Gastroesophageal sphincter (tissue), 4 donors: ENCODE data around the gene ETV6. TPM values are rescaled to one million over a fixed set of nuclear protein-coding genes. Genes with fewer than 3 reads are reported as not detected.

Experiments
- ATAC-seq: fragments of 150-250 bp; one replicate; pipeline ENCODE4 v1.9.1; 2016; ENCODE audit warnings: mild to moderate bottlenecking, moderate library complexity
- H3K27ac ChIP-seq, 4 donors: fragments of 200-600 bp; sonication (generic) in 3 of 4; 1 replicate in 3 of 4; 2 replicates in 1 of 4; pipeline ENCODE4 v1.5.1; 2016 to 2019
- H3K27me3 ChIP-seq: fragments of 200-600 bp; sonication (generic); one replicate; pipeline ENCODE4 v1.5.1; 2019
- H3K36me3 ChIP-seq, 2 donors: fragments of 200-600 bp; sonication (generic); one replicate each; pipeline ENCODE4 v1.5.1; 2019; ENCODE audit warnings: control low read depth in 1 of 2
- H3K4me1 ChIP-seq, 3 donors: fragments of 200-600 bp; sonication (generic); 1 replicate in 2 of 3; 2 replicates in 1 of 3; pipeline ENCODE4 v1.5.1; 2016 to 2019; ENCODE audit warnings: control low read depth in 2 of 3
- H3K4me3 ChIP-seq, 2 donors: fragments of 200-600 bp; sonication (generic); one replicate each; pipeline ENCODE4 v1.5.1; 2019; ENCODE audit warnings: mild to moderate bottlenecking in 1 of 2, moderate library complexity in 1 of 2
- H3K9me3 ChIP-seq, 3 donors: fragments of 200-600 bp; sonication (generic); one replicate each; pipeline ENCODE4 v1.5.1; 2017 to 2019; ENCODE audit warnings: control low read depth in 2 of 3
- EP300 ChIP-seq: sonication (generic); formaldehyde crosslinking; IDR thresholded peaks from one replicate; pipeline ENCODE4 v1.6.1; 2017; ENCODE audit warnings: antibody characterized with exemption, mild to moderate bottlenecking
- POLR2A ChIP-seq, 2 donors: fragments of 450-650 bp; IDR thresholded peaks; one replicate each; pipeline ENCODE4 v1.6.1; 2017; ENCODE audit warnings: antibody characterized with exemption in 2 of 2, mild to moderate bottlenecking in 2 of 2, moderate library complexity in 1 of 2
- POLR2AphosphoS5 ChIP-seq: sonication (generic); formaldehyde crosslinking; IDR thresholded peaks from one replicate; pipeline ENCODE4 v1.6.1; 2017; ENCODE audit warnings: antibody characterized with exemption
- WGBS, 2 donors: methylation state at CpG; one replicate each; pipeline ENCODE4 v1.1.5; 2018; ENCODE audit warnings: low coverage in 1 of 2; 5-methylcytosine and 5-hydroxymethylcytosine counted together
- total RNA-seq, 4 donors: library from RNA; depleted of rRNA; stranded (reverse); fragments of >200 nt; gene quantifications; one replicate each; pipeline ENCODE4 v1.1.0, GENCODE V29; 2016
- TF ChIP-seq, protein P1 (sequence below), 4 experiments: fragments of 200-600 bp in 2 of 4; fragments of 450-650 bp in 2 of 4; sonication (generic) in 1 of 4; IDR thresholded peaks; one replicate each; pipeline ENCODE4 v1.5.1; 2017 to 2019; ENCODE audit warnings: antibody characterized with exemption in 4 of 4, mild to moderate bottlenecking in 2 of 4, moderate library complexity in 2 of 4

Gene ETV6
- total RNA-seq, 4 donors from 2014 or later: 18.7 to 30.1 (median 21.1) TPM

DNA sequence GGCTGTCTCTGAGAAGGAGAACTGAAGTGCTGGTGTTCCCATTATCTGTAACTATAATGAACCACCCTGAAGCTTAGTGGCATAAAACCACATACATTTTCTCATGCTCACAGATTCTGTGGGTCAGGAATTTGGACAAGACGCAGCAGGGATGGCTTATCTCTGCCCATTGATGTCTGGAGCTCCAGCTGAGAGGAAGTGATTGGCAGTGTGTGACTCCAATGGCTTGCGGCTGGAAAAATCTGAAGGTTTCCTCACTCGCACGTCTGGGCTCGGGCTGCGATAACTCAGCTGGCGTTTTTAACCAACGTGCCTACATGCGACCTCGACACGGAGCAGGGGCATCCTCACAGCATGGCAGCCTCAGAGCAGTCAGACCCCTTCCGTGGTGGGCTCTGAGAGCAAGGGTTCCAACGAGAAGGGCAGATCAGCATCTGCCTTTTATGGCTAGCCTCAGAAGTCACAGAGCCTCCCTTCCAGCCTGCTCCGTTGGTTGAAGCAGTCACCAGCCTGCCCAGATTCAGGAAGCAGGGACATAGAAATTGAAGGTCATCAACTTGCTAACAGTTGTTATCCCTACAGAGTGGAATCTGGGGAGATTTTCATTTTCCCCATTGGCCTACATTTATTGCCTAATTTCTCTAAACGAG is 277.9 kb downstream of the ETV6 start:
- no peak for ATAC-seq
- no peak overlapping the region for H3K4me3 ChIP-seq
- H3K9me3 ChIP-seq: no peaks in the 10 kb centered on the region
- no peak overlapping the region for H3K27ac ChIP-seq
- no peaks in the 10 kb centered on the region for H3K4me1 ChIP-seq
- 54 to 72% methylated on average over 3 to 4 of the region's 15 CpGs for WGBS, 2 donors
- H3K36me3 ChIP-seq: no peaks in the 10 kb centered on the region
- H3K27me3 ChIP-seq: no peaks in the 10 kb centered on the region
- TF ChIP-seq, protein P1, sequence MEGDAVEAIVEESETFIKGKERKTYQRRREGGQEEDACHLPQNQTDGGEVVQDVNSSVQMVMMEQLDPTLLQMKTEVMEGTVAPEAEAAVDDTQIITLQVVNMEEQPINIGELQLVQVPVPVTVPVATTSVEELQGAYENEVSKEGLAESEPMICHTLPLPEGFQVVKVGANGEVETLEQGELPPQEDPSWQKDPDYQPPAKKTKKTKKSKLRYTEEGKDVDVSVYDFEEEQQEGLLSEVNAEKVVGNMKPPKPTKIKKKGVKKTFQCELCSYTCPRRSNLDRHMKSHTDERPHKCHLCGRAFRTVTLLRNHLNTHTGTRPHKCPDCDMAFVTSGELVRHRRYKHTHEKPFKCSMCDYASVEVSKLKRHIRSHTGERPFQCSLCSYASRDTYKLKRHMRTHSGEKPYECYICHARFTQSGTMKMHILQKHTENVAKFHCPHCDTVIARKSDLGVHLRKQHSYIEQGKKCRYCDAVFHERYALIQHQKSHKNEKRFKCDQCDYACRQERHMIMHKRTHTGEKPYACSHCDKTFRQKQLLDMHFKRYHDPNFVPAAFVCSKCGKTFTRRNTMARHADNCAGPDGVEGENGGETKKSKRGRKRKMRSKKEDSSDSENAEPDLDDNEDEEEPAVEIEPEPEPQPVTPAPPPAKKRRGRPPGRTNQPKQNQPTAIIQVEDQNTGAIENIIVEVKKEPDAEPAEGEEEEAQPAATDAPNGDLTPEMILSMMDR (IDR thresholded peaks at IDR 0.05): no peak
- TF ChIP-seq EP300: no peak
- no peak for TF ChIP-seq POLR2A (IDR thresholded peaks at IDR 0.05)
- no peak for TF ChIP-seq POLR2AphosphoS5

DNA sequence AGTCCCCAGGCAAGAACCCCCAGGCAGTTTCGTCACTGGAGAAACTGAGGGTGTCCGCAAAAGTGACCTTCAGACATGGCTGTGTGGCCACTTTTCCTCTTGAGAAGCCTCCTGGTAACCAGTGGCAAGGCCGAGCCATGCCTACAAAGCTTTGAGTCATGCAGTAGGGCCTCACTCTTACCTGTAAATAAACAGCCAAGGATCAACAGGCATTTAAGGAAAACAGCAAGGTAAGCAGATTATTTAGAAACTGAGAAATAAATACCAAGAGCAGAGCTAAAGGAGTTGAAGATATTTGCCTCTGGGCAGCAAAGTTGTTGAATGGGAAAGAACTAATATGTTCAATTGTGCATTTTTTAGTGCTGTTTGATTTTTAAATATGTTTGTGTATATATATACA is 280.2 kb downstream of the ETV6 start:
- no peak for ATAC-seq
- TF ChIP-seq EP300 (no peak), POLR2A (IDR thresholded peaks at IDR 0.05) (no peak), POLR2AphosphoS5 (no peak)
- TF ChIP-seq, protein P1 (IDR thresholded peaks at IDR 0.05): no peak
- no peak overlapping the region for H3K27ac ChIP-seq
- no peaks in the 10 kb centered on the region for H3K27me3 ChIP-seq
- H3K4me3 ChIP-seq: no peak overlapping the region
- WGBS, 2 donors: 94 to 100% methylated on average over 2 to 3 of the region's 3 CpGs
- H3K9me3 ChIP-seq: no peaks in the 10 kb centered on the region
- no peaks in the 10 kb centered on the region for H3K36me3 ChIP-seq
- H3K4me1 ChIP-seq: no peaks in the 10 kb centered on the region

DNA sequence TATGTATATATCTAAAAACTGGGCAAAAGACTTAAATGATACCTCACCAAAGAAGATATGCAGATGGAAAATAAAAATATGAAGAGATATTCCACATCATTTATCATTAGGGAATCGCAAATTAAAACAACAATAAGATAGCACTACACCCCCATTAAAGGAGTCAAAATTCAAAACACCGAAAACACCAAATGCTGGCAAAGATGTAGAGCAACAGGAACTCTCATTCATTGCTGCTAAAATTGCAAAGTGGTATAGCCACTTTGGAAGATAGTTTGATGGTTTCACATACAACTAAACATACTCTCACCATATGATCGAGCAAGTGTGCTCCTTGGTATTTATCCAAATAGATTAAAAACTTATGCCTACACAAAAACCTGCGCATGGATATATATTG is 289.7 kb downstream of the ETV6 start:
- Histone ChIP-seq H3K36me3 (no peaks in the 10 kb centered on the region), H3K9me3 (no peaks in the 10 kb centered on the region), H3K27ac (no peak overlapping the region), H3K27me3 (no peaks in the 10 kb centered on the region), H3K4me1 (no peaks in the 10 kb centered on the region), H3K4me3 (no peak overlapping the region)
- ATAC-seq: no peak
- WGBS, 2 donors: 100% methylated on average over 4 of the region's 4 CpGs
- TF ChIP-seq, protein P1 (IDR thresholded peaks at IDR 0.05): no peak
- TF ChIP-seq POLR2A (IDR thresholded peaks at IDR 0.05) (no peak), EP300 (no peak), POLR2AphosphoS5 (no peak)

DNA sequence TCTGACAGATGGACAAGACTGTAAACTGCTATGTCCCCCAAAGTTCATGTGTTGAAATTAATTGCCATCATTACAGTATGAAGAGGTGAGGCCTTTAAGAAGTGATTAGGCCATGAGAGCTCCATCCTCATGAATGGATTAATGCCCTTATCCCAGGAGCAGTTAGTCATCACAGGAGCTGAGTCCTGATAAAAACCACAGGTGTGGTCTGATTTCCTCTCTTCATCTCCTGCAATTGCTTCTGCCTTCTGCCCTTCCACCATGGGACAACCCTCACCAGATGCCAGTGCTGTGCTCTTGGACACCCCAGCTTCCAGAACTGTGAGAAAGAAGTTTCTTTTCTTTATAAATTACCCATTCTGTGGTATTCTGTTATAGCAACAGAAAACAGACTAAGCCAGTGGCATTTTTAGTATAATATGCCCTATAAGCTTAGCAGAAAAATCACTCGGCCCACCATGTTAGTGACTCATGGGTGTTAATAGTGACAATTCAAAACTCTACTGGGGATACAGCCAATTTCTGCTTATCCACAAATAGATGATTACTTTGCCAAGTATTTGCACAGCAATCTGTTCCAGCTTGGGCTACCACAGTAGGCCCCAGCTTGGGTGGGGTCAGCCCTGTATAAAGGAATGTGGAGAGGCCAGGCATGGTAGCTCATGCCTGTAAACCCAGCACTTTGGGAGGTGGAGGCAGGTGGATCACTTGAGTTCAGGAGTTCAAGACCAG is 292.3 kb downstream of the ETV6 start:
- no peaks in the 10 kb centered on the region for H3K9me3 ChIP-seq
- H3K36me3 ChIP-seq: no peaks in the 10 kb centered on the region
- TF ChIP-seq POLR2AphosphoS5 (no peak), POLR2A (IDR thresholded peaks at IDR 0.05) (no peak), EP300 (no peak)
- TF ChIP-seq, protein P1 (IDR thresholded peaks at IDR 0.05): no peak
- H3K4me3 ChIP-seq: no peak overlapping the region
- H3K27ac ChIP-seq: no peak overlapping the region
- no peak for ATAC-seq
- no peaks in the 10 kb centered on the region for H3K4me1 ChIP-seq
- 0% methylated on average over 1 of the region's 1 CpG; no CpG with 5 or more reads in 1 of the 2 donors for WGBS, 2 donors
- no peaks in the 10 kb centered on the region for H3K27me3 ChIP-seq
